VCaP (cell line): ENCODE results near the gene PACRG.

Experiments
- H3K27ac ChIP-seq: fragments of 450-650 bp; 2 replicates; pipeline ENCODE4 v1.5.1; 2017
- CTCF ChIP-seq: fragments of 450-650 bp; conservative IDR thresholded peaks from 2 replicates; pipeline ENCODE4 v1.5.1; 2017; ENCODE audit warnings: mild to moderate bottlenecking, moderate library complexity

Gene PACRG

GRCh38 chr6:163146036-163146435, 418.3 kb downstream of the PACRG start:
- H3K27ac ChIP-seq = no peak overlapping the region

GRCh38 chr6:163147994-163148393, 420.2 kb downstream of the PACRG start:
- no peak overlapping the region for H3K27ac ChIP-seq
- no peak; the same call in 1 of the 2 replicates for TF ChIP-seq CTCF

More at GRCh38 chr6:163146036-163146435, 418.3 kb downstream of the PACRG start:
- no peak for TF ChIP-seq CTCF

- H3K27ac ChIP-seq = no peak overlapping the region
- TF ChIP-seq CTCF = no peak
Observed at GRCh38 chr6:163148451-163149278, 420.9 kb downstream of the PACRG start.

GRCh38 chr6:163149279-163149848, 421.6 kb downstream of the PACRG start:
- TF ChIP-seq CTCF = no peak
- H3K27ac ChIP-seq = no peak overlapping the region

- no peak overlapping the region for H3K27ac ChIP-seq
- no peak for TF ChIP-seq CTCF
Observed at GRCh38 chr6:163151212-163151611, 423.4 kb downstream of the PACRG start.

GRCh38 chr6:163152701-163153100, 424.9 kb downstream of the PACRG start:
- H3K27ac ChIP-seq = no peak overlapping the region
- TF ChIP-seq CTCF = no peak

GRCh38 chr6:163159110-163159509, 431.3 kb downstream of the PACRG start:
- H3K27ac ChIP-seq = no peak overlapping the region
- TF ChIP-seq CTCF = no peak
